Fibroblast of the aortic adventitia (primary cell): ENCODE results near the gene BBOX1. TPM values are rescaled to one million over a fixed set of nuclear protein-coding genes. Genes with fewer than 3 reads are reported as not detected.
"Not testable (repeated sequence)": the region's sequence is repeated elsewhere in the genome, so short reads cannot be mapped to it uniquely, and the experiment has no call there.

Experiments used
- DNase-seq: peaks from one replicate; pipeline ENCODE4 v3.0.0-alpha.2; 2010; ENCODE audit warnings: low read depth
- H3K4me3 ChIP-seq: 2 replicates; pipeline ENCODE4 v1.5.1; 2011; ENCODE audit warnings: low read depth, mild to moderate bottlenecking, control low read depth, low read length, moderate library complexity
- CTCF ChIP-seq: IDR thresholded peaks from 2 replicates; pipeline ENCODE4 v1.5.1; 2011; ENCODE audit warnings: mild to moderate bottlenecking, low read length, control low read depth, inconsistent platforms; ENCODE audit not compliant: insufficient read depth
- total RNA-seq: library from RNA; depleted of rRNA; stranded (reverse); fragments of >200 nt; gene quantifications from 2 replicates; pipeline ENCODE4 v1.2.3, GENCODE V29; 2012; ENCODE audit warnings: low replicate concordance

Gene BBOX1
- total RNA-seq, 1 donor, result not detected

- no peak for DNase-seq
- TF ChIP-seq CTCF, result no peak
- no peak overlapping the region for H3K4me3 ChIP-seq
Measured at GRCh38 chr11:27173545-27173944, 132.9 kb downstream of the BBOX1 start.

GRCh38 chr11:27174021-27174420 lies 133.4 kb downstream of the BBOX1 start:
- DNase-seq, result no peak
- TF ChIP-seq CTCF, result no peak
- no peak overlapping the region for H3K4me3 ChIP-seq

GRCh38 chr11:27174672-27175210 lies 134.1 kb downstream of the BBOX1 start:
- H3K4me3 ChIP-seq, result no peak overlapping the region
- no peak for TF ChIP-seq CTCF
- DNase-seq, result no peak

- H3K4me3 ChIP-seq, DNase-seq: not testable (repeated sequence)
Measured at GRCh38 chr11:27175562-27175961, 134.9 kb downstream of the BBOX1 start.

Other genes with a start within 250 kb of the BBOX1 start
- 15.5 and 22.6 TPM in 2 replicates for gene FIBIN, start 46.7 kb upstream of the BBOX1 start, total RNA-seq